Stimulated activated CD8-positive, alpha-beta memory T cell treated with anti-CD3 and anti-CD28 coated beads, Interleukin-12 subunit alpha, Interleukin-12 subunit beta, amount 100 ng/mL, for 24 hours (primary cell): ENCODE measurements around the gene ACTMAP.

ENCODE experiments used
- DNase-seq: peaks from one replicate; pipeline ENCODE4 v3.0.0-alpha.2; 2020; ENCODE audit errors: extremely low read depth

Gene ACTMAP

GRCh38 chr19:40718774-40719391 is 31.4 kb downstream of the ACTMAP start:
- no peak for DNase-seq

DNA sequence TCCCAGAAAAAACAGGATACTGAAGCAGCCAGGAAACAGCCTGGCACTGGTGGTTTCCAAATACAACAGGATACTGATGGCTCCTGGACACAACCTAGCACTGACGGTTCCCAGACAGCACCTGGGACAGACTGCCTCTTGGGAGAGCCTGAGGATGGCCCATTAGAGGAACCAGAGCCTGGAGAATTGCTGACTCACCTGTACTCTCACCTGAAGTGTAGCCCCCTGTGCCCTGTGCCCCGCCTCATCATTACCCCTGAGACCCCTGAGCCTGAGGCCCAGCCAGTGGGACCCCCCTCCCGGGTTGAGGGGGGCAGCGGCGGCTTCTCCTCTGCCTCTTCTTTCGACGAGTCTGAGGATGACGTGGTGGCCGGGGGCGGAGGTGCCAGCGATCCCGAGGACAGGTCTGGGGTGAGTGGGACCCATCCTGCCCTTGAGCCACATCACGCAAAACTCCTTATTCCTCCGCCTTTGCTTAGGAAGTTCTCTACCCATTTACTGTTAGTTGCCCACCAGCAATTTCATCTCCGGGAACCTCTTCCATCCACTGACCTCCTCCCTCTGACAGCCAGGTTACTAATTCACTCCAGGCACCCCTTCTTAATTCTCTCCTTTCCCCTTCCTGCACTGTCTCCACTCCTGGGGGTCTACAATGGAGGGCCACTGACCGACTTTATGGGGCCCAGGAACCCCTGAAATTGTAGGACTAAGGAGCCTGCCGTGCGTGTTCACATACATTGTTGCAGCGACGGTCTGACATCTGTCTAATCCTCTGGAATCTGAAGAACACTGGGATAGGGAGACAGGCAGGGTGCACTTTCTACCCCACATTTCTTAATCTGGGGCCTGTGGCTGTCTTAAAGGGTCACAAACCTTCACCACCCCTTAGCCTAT is 32.1 kb downstream of the ACTMAP start:
- DNase-seq: no peak

GRCh38 chr19:40717325-40717879 is 32.9 kb downstream of the ACTMAP start:
- no peak for DNase-seq

DNA sequence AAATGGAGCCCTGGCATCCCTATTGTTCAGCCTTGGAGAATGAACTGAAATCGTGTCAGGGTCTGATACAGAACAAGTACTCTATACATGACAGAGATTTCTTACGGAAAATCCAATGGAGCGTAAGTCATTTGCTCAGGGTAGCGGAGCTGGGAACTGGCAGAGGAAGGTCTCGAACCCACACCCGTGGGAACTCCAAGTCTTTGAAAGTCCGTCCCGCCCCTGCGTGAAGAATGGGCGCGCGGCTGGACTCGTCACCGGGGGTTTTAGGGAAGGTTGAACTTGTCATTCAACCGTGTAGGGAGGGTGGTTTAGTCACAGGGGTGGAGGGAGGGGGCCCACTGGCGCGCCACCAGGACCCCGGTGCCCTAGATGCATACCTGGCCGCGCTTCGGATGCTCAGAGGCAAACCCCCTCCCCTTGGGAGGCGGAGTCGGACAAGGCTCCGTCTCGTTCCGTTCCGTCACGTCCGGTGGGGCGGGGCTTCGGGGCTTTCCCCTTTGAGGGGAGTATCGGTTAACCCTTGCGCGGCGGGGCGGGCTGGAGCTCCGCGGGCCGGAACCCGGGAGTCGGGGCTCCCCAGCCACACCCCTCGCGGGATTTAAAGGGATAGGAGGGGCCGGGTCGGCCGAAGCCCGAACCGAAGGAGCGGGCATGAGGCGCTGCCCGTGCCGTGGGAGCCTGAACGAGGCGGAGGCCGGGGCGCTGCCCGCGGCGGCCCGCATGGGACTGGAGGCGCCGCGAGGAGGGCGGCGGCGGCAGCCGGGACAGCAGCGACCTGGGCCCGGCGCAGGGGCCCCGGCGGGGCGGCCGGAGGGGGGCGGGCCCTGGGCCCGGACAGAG is 33.6 kb downstream of the ACTMAP start, which contains the start of the genes COQ8B and ITPKC:
Gene COQ8B, minus strand, starts transcription at position 405 of the 843 bp plus-strand sequence. CDS start 2,254 bp downstream, outside the sequence.
Gene ITPKC, plus strand, starts transcription at position 631 of the 843 bp plus-strand sequence. Its CDS starts 24 bp downstream, at position 655.
- peak; percentile 100 for DNase-seq

GRCh38 chr19:40716031-40716481 is 34.2 kb downstream of the ACTMAP start:
- peak; percentile 42 for DNase-seq

DNA sequence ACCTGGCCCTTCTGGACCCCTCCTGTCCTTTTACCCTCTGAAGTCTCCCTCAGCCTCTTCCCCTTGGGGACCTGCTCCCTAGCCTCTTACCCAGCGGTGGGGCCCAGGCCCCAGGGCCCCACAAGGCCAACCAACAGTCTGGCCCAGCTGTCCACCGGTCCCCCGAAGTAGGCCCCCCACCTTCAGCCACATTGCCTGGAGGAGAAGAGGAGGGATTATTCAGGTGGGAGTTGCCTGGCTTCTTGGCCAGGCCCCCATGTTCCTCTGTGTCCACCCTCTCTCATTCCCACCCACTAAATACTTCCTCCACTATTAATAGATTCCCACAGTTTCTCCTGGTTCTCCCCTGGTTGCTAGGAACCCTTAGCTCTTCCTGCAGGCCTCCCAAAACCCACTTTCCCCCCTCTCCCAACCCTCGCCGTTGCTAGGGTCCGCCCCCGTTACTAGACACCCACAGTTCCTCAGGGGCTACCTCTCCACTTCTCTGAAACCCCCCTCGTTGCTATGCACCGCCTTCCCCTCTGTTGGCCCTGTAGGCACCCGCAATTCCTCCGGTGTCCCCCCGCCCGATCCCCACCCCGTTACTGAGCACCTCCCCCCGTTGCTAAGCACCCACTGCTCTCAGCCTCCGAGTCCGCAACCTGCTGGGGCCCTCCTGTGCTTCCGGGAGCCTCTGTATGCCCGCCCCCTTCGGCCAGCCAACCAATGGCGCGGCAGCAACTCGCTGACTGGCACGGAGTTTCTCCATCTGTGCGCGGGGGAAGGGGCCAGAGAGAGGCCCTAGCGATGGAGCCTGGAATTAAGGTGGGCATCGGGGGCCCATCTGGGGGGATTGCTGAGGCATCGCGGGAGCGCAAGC is 35.6 kb downstream of the ACTMAP start:
- peak; percentile 77 for DNase-seq

GRCh38 chr19:40713939-40714338 is 36.3 kb downstream of the ACTMAP start:
- DNase-seq: no peak

- no peak for DNase-seq
These were observed 40.5 kb downstream of the ACTMAP start for GRCh38 chr19:40709817-40710216.

- no peak for DNase-seq
These were observed 42.7 kb downstream of the ACTMAP start for GRCh38 chr19:40707615-40708014.

DNA sequence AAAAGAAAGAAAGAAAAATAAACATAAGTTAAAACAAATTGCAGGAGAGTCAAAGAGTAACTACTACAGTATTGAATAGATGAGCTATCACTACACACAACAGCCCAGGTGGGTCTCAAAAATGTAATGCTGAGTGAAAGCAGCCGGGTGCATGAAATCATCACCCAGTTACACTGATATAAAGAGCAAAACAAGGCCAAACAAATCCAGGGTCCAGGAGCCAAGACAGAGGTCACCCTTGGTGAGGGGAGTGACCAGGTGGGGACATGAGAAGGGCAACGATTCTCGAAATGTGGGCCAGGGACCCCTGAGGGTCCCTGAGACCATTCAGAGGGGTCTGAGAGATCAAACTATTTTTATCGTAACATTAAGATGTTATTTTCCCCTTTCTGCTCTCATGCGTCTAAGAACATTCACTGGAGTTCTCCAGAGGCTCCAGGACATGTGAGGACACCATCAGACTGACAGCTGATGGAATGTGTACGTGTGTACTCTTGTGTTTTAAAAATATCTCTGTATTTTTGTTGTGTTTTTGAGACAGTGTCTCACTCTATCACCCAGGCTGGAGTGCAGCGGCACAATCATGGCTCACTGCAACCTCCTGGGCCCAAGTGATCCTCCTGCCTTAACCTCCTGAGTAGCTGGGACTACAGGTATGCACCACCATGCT is 44.2 kb downstream of the ACTMAP start:
- DNase-seq: no peak

DNA sequence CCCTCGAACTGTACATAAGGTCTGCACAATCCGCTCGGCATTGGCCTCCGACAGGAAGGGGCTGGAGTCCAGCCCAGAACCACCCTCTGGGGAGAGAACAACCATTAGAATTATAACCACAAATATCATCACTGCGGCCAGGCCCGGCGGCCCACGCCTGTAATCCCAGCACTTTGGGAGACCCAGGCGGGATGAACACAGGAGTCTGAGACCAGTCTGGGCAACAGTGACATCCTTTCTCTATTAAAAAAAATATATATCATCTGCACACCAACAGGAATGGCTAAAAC is 45.0 kb downstream of the ACTMAP start:
- DNase-seq: no peak

DNA sequence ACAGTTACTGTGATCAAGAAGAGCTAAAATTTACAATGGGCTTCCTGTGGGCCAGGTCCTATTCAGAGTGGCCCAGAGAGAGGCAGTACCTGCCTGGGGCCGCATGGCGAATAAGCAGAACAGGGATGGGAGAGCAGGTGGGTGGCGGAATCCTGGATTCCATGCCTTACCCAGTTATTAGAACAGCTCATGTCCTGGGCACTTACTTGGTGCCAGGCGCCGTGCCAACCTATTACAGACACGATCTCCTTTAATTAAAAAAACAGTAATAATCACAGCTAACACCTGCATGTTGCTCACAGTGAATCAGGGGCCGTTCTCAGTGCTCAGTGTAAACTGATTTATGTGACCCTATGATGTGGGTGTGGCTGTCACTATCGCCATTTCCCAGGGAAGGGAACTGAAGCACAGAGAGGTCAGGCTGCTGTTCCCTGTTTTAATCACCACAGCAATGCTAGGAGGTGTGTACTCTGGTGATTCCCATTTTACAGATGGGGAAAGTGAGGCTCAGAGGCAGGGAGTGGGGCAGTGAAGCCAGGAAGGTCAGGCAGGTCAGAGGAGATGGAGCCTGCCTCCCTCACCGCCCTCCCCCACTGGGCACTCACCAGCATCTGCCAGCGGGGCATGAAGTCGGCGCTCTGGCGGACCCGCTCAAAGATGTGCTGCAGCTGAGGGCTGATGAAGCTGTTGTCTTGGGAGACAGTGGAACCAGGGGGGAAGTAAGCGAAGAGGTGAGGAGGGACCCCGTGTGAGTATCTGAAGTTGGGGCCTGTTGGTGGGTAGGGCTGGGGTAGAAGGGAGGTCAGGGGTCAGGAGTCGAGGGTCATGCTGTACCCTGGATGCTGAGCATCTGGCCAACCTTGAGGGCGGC is 45.6 kb downstream of the ACTMAP start:
- DNase-seq: no peak

DNA sequence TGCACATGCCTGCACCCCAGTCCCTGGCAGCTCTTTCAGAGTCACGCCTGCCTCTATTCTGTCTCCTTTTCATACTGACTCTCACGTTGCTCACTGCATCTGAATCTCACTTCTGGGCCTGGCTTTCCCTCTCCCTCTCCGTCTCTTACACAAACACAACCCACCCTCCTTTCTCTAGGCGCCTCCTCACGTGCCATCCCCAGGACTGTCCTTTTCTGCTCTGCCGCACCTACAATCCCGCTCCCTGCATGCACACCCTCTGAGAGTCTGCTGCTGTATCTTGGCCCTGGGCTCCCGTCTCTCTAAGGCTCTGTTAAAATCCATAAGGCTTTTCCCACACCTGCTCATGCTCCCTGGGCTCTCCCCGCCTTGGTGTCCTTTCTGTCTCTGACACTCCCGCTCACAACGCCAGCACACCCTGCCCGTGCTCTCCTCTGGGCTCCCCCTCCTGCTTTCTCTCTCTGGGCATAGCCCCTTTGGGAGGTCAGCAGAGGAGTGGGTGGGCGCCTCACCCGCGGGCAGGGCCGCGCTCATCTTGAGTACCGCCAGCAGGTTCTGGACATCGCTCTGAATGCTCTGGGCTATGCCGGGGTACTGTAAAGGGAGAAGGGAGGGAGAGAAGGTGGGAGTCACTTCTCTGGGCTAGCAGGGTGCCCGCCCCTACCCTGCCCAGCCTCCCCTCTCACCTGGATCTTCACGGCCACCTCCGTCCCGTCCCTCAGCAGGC is 47.1 kb downstream of the ACTMAP start:
- DNase-seq: no peak

DNA sequence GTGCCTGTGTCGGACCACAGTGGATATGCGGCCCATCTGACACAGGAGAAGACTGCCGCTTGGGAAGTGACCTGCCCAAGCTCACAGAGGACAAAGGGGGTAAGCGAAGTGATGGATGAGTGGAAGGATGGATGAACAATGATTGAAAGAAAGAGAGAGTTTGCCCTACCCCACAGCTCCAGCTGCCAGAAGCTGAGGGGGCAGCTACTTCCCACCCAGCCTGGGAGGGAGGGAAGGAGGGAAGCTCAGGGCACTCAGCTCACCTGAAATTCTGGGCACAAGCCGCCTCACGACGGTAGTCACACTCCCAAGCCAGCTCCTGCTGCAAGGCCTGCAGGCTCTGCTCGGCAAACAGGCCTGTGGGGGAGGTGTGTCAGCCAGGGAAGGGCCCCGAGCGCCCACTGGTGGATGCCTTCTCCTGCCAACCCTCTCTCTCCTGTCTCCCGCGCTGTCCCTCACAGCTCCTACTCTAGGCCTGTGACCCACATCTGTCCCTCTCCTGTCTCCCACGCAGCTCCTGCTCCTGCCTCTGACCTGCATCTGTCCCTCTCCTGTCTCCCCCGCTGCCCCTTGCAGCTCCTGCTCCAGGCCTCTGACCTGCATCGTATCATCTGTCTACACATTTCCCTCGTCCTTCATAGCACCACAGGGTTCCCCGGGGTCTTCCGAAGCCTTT is 47.8 kb downstream of the ACTMAP start:
- no peak for DNase-seq

GRCh38 chr19:40701758-40702157 is 48.5 kb downstream of the ACTMAP start:
- no peak for DNase-seq

- no peak for DNase-seq
These were observed 50.2 kb downstream of the ACTMAP start for GRCh38 chr19:40700083-40700482.

GRCh38 chr19:40697007-40697406 is 53.3 kb downstream of the ACTMAP start:
- no peak for DNase-seq

- DNase-seq: no peak
These were observed 54.4 kb downstream of the ACTMAP start for GRCh38 chr19:40695881-40696280.
